ENCODE results near the gene TBCA. TPM values are rescaled to one million over a fixed set of nuclear protein-coding genes. Genes with fewer than 3 reads are reported as not detected.

The TBCA gene
- total and polyA plus RNA-seq, 2 of the 13 experiments (the other 11 are each of a cell fraction or from before 2014, with no cell fraction given): 93.8 to 309 TPM

DNA sequence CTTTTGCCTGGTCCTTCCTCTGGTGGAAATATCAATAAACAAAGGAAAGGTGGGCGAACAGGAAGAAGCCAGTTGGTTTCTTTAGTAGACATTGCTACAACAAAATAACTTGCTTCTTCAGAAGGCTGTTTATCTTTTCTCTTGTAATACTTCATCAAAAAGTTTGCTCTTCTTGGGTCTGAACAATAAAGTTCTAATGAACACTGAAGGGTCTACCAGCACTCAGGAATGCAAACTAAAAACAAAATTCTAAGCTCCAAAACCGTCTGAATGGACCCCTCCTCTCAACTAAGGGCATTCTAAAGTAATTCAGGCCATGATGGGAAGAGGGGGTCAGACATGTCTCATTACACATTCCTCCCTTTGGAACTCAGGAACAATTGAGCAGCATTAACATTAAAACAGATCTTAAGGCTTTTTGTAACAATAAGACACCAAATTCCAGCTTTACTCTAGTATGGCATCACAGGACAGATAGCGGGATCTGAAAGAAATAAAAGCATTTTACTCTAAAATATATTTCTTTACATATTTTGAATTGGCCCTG is 2.3 kb downstream of the TBCA start:
- Histone ChIP-seq H3K4me3 (replicated peaks in 1 of 3; ENCODE audit: insufficient read depth in 1 of 3, low read depth in 2 of 3, low read length in 3 of 3) (peak overlapping the region in 2 of 3 experiments; percentile 24 to 85; a peak in 3 of 6 replicates), H3K79me2 (ENCODE audit: insufficient read depth, low read length) (peaks cover 74% of the 10 kb centered on the region), H3K9me3 (ENCODE audit: low read length) (no peaks in the 10 kb centered on the region), H3K4me1 (ENCODE audit: insufficient read depth, low read length) (peaks cover 67% of the 10 kb centered on the region), H2AFZ (ENCODE audit: low read length) (no peak overlapping the region), H3K9ac (ENCODE audit: insufficient read depth, low read depth, low read length) (peak overlapping the region; percentile 97; the same call in 1 of the 2 replicates), H3K27ac (ENCODE audit: extremely low read length, insufficient read depth, low read length) (no peak overlapping the region), H4K20me1 (ENCODE audit: insufficient read depth, low read length) (peaks cover 54% of the 10 kb centered on the region), H3K4me2 (ENCODE audit: low read depth, low read length) (peak overlapping the region; percentile 100), H3K27me3 (ENCODE audit: control insufficient read depth in 1 of 2, insufficient read depth in 2 of 2, low read length in 2 of 2) (no peaks in the 10 kb centered on the region), H3K36me3 (replicated peaks in 1 of 2; ENCODE audit: control insufficient read depth in 1 of 2, insufficient read depth in 2 of 2, low read length in 2 of 2) (peaks cover 3 to 14% of the 10 kb centered on the region in 2 experiments; a peak in 4 of 5 replicates)
- ATAC-seq (no peak), FAIRE-seq (no peak), DNase-seq (ENCODE audit: low spot score) (no peak)
- in situ Hi-C loops (cut with HindIII; ENCODE audit: extremely low pct_ligation_motif_present, low pct_unique_long_range_greater_than_20kb) (no loop called here), intact Hi-C loops (cut with micrococcal nuclease; ENCODE audit: unreplicated experiment) (loop anchor here (10.0 kb wide), 1 partner anchor 231 kb away; no protein-coding TSS in a partner anchor)
- ChIA-PET CTCF (ENCODE audit: low intra/inter-chr PET ratio, low total read pairs) (no interaction called here), POLR2A (interaction anchor here (1.7 kb wide), 1 partner anchor 39 kb away, joined by 5 read pairs; no protein-coding TSS in a partner anchor)
- BruUV-seq (replicated peaks): no TSS peak
- no peak for TF ChIP-seq HOXD1 (CRISPR knock-in tag; IDR thresholded peaks at IDR 0.05)
- TF ChIP-seq, protein P1, sequence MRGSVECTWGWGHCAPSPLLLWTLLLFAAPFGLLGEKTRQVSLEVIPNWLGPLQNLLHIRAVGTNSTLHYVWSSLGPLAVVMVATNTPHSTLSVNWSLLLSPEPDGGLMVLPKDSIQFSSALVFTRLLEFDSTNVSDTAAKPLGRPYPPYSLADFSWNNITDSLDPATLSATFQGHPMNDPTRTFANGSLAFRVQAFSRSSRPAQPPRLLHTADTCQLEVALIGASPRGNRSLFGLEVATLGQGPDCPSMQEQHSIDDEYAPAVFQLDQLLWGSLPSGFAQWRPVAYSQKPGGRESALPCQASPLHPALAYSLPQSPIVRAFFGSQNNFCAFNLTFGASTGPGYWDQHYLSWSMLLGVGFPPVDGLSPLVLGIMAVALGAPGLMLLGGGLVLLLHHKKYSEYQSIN (CRISPR knock-in tag; IDR thresholded peaks at IDR 0.05; ENCODE audit: borderline replicate concordance): no peak
- TF ChIP-seq ZNF367 (CRISPR knock-in tag; IDR thresholded peaks at IDR 0.05; ENCODE audit: borderline replicate concordance): no peak
- TF ChIP-seq, protein P2, sequence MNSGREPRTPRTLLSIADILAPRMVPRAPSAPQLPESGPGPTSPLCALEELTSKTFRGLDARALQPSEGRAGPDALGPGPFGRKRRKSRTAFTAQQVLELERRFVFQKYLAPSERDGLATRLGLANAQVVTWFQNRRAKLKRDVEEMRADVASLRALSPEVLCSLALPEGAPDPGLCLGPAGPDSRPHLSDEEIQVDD (CRISPR knock-in tag; IDR thresholded peaks at IDR 0.05; ENCODE audit: borderline replicate concordance): no peak
- TF ChIP-seq ZNF350 (CRISPR knock-in tag; IDR thresholded peaks at IDR 0.05; ENCODE audit: borderline replicate concordance, low read depth): no peak
- TF ChIP-seq, protein P3, sequence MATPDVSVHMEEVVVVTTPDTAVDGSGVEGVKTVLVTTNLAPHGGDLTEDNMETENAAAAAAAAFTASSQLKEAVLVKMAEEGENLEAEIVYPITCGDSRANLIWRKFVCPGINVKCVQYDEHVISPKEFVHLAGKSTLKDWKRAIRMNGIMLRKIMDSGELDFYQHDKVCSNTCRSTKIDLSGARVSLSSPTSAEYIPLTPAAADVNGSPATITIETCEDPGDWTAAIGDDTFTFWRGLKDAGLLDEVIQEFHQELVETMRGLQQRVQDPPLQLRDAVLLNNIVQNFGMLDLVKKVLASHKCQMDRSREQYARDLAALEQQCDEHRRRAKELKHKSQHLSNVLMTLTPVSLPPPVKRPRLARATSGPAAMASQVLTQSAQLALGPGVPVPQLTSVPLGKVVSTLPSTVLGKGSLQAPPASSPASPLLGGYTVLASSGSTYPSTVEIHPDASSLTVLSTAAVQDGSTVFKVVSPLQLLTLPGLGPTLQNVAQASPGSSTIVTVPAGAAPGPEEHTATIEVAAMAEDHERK (CRISPR knock-in tag; IDR thresholded peaks at IDR 0.05; ENCODE audit: low read depth): no peak
- TF ChIP-seq BHLHE40 (IDR thresholded peaks at IDR 0.05; ENCODE audit: low read length): no peak
- 74% methylated on average over 3 of the region's 3 CpGs for WGBS (ENCODE audit: low lambda C conversion rate)

All from HepG2 (cell line).